Measurements from ENCODE around the gene NCKAP5. TPM values are rescaled to one million over a fixed set of nuclear protein-coding genes. Genes with fewer than 3 reads are reported as not detected.

NCKAP5 gene
- total RNA-seq, 1 donor from 2014 or later = 3.9 TPM

- no peak for DNase-seq (ENCODE audit: low spot score)
These were observed 931.9 kb downstream of the NCKAP5 start for GRCh38 chr2:132636346-132636745.

- no peak for DNase-seq (ENCODE audit: low spot score)
These were observed 934.6 kb downstream of the NCKAP5 start for GRCh38 chr2:132633635-132634034.

- peak; percentile 41 for DNase-seq (ENCODE audit: low spot score)
These were observed 936.1 kb downstream of the NCKAP5 start for GRCh38 chr2:132632000-132632649.

GRCh38 chr2:132627536-132627935, 940.7 kb downstream of the NCKAP5 start:
- DNase-seq (ENCODE audit: low spot score) = no peak

GRCh38 chr2:132623096-132623839, 945.0 kb downstream of the NCKAP5 start:
- no peak for DNase-seq (ENCODE audit: low spot score)
